Stomach smooth muscle (tissue), 2 donors: ENCODE data around the gene PRCC.

ENCODE experiments used
- H3K27ac ChIP-seq: one replicate; pipeline ENCODE4 v1.7.0; 2013; ENCODE audit warnings: mild to moderate bottlenecking, low read length, inconsistent platforms
- H3K27me3 ChIP-seq, 2 donors: one replicate each; pipeline ENCODE4 v1.7.0; 2013; ENCODE audit warnings: low read length in 2 of 2; ENCODE audit not compliant: insufficient read depth in 2 of 2, control insufficient read depth in 1 of 2
- H3K36me3 ChIP-seq, 2 donors: one replicate each; pipeline ENCODE4 v1.7.0; 2013; ENCODE audit warnings: low read length in 2 of 2; ENCODE audit not compliant: control insufficient read depth in 2 of 2, insufficient read depth in 2 of 2
- H3K4me1 ChIP-seq: one replicate; pipeline ENCODE4 v1.7.0; 2013; ENCODE audit warnings: low read length; ENCODE audit not compliant: control insufficient read depth, insufficient read depth
- H3K4me3 ChIP-seq, 2 donors: one replicate each; pipeline ENCODE4 v1.7.0; 2013; ENCODE audit warnings: low read length in 2 of 2
- H3K9ac ChIP-seq, 2 donors: one replicate each; pipeline ENCODE4 v1.7.0; 2013; ENCODE audit warnings: low read length in 2 of 2, mild to moderate bottlenecking in 1 of 2
- H3K9me3 ChIP-seq, 2 donors: one replicate each; pipeline ENCODE4 v1.7.0; 2013; ENCODE audit warnings: low read length in 2 of 2; ENCODE audit not compliant: control insufficient read depth in 2 of 2
- donor health status: healthy.
- donor health status: Pancreatic carcinoma.

The PRCC gene, protein sequence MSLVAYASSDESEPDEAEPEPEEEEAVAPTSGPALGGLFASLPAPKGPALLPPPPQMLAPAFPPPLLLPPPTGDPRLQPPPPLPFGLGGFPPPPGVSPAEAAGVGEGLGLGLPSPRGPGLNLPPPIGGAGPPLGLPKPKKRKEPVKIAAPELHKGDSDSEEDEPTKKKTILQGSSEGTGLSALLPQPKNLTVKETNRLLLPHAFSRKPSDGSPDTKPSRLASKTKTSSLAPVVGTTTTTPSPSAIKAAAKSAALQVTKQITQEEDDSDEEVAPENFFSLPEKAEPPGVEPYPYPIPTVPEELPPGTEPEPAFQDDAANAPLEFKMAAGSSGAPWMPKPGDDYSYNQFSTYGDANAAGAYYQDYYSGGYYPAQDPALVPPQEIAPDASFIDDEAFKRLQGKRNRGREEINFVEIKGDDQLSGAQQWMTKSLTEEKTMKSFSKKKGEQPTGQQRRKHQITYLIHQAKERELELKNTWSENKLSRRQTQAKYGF

DNA sequence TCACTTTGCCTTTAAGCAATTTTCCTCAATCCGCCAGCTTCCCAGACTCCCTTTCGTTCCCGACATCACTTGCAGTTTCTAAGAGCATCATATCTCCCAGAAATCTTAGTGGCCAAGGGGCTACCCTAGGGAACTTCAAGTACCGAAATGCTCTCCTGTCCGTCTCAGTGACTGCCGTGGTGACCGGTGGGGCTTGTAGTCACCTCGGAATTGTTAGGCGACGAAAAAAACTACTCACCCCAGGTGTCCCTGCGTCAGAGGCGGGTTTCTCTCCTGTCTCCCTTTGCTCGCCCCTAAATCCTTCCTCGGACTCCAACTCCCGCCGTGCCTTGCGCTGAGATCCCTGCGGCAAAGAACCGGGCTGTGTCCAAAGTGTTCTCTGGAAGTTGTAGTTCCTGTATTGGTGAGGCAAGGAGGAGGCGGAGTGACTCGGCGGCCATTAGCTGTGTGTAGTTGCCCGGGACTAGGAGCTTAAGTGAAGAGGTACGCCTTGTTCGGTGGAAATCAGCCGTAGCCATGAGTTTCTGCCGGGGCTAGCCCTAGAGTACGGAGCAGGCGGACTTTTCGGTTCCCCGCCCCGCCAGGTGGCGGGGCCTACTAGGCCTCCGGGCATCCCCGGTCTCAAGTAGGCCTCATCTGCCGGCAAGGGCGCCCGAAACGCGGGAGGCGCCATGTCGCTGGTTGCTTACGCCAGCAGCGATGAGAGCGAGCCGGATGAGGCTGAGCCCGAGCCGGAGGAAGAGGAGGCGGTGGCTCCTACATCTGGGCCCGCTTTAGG lies at the start of gene PRCC:
Gene PRCC, plus strand, starts transcription at position 435 of the 778 bp plus-strand sequence. Its CDS starts 237 bp downstream, at position 672.
- peaks cover 39% of the 10 kb centered on the region for H3K4me1 ChIP-seq
- no peaks in the 10 kb centered on the region for H3K27me3 ChIP-seq
- H3K27ac ChIP-seq: peak within 1 kb of the TSS; percentile 95
- peak within 1 kb of the TSS; percentile 97 for H3K4me3 ChIP-seq
- peak within 1 kb of the TSS; percentile 99 for H3K9ac ChIP-seq
- no peaks in the 10 kb centered on the region for H3K9me3 ChIP-seq
- H3K36me3 ChIP-seq: peaks cover 4 to 7% of the 10 kb centered on the region in 2 donors

DNA sequence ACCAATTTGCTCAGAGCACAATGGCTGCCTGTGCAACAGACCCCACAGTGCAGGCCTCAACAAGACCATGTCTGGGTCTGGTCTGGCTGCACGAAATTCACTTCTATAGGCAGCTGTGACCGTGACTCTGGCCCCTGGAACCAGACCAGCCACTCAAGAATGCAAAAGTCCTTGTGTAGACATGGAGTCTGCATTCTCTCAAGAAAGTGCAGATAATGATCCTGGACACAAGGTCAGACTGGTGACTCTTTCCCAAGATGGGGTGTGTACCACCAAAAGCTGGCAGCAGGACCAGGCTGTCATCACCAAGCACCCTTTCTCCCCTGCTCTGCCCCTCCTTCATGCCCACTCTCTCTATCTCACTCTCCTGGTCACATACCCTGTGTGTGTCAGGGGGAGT lies 46.2 kb upstream of the PRCC start:
- Histone ChIP-seq H3K9ac (no peak overlapping the region), H3K36me3 (peaks cover 27 to 28% of the 10 kb centered on the region in 2 donors), H3K9me3 (no peaks in the 10 kb centered on the region), H3K4me3 (no peak overlapping the region), H3K27ac (no peak overlapping the region), H3K27me3 (no peaks in the 10 kb centered on the region), H3K4me1 (peaks cover 17% of the 10 kb centered on the region)

DNA sequence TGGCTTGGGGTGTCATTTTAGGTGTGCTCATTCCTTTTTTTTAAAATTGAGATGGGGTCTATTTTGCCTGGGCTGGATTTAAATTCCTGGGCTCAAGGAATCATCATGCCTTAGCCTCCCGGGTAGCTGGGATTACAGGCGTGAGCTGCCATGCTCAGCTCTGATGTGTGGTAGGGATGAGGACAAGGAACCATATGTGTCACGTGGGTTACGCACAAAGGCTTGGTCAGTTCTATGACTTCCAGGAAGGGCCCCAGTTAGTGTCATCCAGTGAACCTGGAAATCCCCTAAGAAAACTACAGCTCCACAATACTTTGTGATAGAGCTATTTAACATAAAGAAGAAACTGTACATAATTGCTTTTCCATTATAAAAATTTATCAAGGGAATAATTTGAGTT lies 45.8 kb upstream of the PRCC start:
- Histone ChIP-seq H3K9ac (no peak overlapping the region), H3K9me3 (no peaks in the 10 kb centered on the region), H3K4me3 (no peak overlapping the region), H3K36me3 (peaks cover 27 to 28% of the 10 kb centered on the region in 2 donors), H3K27ac (no peak overlapping the region), H3K27me3 (no peaks in the 10 kb centered on the region), H3K4me1 (peaks cover 21% of the 10 kb centered on the region)

DNA sequence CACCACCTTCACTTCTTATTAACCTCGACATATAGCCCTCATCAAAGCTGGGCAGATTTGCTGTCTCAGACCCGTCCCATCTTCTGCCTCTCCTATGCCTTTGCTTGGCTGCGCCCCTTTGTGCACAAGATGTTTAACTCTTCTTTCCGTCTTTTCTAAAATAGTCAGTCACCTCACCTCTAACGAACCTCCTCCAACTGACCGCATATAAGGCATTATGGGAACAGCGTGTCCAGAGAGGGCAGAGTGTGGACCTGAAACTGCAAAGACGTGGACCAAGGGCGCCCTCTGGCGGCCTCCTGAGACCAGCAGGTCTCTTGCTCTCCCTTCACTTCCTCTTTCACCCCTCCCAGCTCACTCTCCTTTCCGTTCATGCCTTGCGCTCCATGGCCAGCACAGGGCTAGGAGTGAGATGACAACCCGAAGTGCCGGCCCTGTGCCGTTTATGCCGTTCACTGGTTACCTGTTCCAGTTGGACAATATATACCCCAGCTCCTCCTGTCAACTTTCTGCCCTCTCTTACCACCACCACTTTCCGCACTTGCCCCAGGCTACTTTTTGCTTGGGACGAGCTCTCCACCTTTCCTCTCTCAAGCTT lies 41.6 kb upstream of the PRCC start:
- peak overlapping the region; percentile 76 to 99 for H3K4me3 ChIP-seq
- H3K9ac ChIP-seq: peak overlapping the region; percentile 48 to 60

DNA sequence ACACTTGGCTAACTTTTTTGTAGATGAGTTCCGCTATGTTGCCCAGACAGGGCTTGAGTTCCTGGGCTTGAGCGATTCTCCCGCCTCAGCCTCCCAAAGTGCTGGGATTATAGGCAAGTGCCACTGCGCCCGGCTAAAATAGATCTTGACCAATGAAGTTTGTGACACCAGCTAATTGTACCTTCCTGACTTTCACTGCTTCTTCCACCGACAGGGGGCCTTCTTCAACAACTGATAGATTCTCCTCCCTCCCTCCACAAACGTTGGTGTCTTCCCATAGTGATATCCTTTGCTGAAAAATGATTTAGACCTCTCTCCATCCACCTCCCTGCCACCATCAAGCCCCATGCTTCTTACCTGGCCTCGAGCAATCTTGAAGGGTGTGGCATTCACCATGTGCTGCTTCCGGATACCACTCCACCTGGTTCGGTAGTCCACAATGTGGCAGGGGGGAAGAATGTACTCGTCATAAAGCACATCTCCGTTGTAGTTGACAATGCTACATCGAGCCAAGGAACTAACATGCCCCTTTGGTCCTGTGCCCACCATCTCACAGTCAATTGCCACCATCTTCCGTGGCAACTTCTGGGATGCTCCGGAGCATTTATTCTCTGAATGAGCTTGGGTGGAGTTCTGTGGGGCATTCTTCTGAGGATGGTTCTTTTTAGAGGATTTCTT lies 40.6 kb upstream of the PRCC start:
- Histone ChIP-seq H3K4me3 (peak overlapping the region; percentile 76 to 99), H3K4me1 (peaks cover 39% of the 10 kb centered on the region), H3K27ac (no peak overlapping the region), H3K9me3 (no peaks in the 10 kb centered on the region), H3K36me3 (peaks cover 19 to 23% of the 10 kb centered on the region in 2 donors), H3K9ac (peak overlapping the region; percentile 29 to 48), H3K27me3 (no peaks in the 10 kb centered on the region)

More for the DNA sequence above, 41.6 kb upstream of the PRCC start:
- H3K36me3 ChIP-seq: peaks cover 27 to 32% of the 10 kb centered on the region in 2 donors
- peaks cover 39% of the 10 kb centered on the region for H3K4me1 ChIP-seq
- H3K9me3 ChIP-seq: no peaks in the 10 kb centered on the region
- no peaks in the 10 kb centered on the region for H3K27me3 ChIP-seq
- H3K27ac ChIP-seq: no peak overlapping the region

DNA sequence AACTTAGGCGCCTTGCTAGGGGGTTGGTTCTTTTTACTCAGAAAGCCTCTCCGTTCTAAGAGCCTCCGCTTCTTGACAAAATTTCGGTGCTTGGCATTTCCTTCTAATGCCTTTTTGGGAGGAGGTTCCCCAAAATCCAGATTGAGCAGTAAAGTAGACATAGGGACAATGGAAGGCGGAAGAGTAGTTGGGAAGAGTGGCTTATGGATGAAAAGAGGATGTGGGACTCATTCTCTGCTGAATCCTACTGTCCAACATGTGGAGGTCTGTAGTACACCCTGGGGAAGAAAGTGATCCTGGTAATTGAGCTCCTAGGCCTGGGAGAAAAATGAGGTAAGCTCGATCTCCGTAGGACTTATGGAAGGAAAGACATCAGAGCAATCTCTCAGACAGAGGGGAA lies 39.8 kb upstream of the PRCC start:
- Histone ChIP-seq H3K4me1 (peaks cover 39% of the 10 kb centered on the region), H3K9ac (peak overlapping the region; percentile 71 to 94), H3K9me3 (no peaks in the 10 kb centered on the region), H3K27me3 (no peaks in the 10 kb centered on the region), H3K4me3 (peak overlapping the region; percentile 76 to 99), H3K36me3 (peaks cover 23 to 24% of the 10 kb centered on the region in 2 donors), H3K27ac (peak overlapping the region; percentile 86)

DNA sequence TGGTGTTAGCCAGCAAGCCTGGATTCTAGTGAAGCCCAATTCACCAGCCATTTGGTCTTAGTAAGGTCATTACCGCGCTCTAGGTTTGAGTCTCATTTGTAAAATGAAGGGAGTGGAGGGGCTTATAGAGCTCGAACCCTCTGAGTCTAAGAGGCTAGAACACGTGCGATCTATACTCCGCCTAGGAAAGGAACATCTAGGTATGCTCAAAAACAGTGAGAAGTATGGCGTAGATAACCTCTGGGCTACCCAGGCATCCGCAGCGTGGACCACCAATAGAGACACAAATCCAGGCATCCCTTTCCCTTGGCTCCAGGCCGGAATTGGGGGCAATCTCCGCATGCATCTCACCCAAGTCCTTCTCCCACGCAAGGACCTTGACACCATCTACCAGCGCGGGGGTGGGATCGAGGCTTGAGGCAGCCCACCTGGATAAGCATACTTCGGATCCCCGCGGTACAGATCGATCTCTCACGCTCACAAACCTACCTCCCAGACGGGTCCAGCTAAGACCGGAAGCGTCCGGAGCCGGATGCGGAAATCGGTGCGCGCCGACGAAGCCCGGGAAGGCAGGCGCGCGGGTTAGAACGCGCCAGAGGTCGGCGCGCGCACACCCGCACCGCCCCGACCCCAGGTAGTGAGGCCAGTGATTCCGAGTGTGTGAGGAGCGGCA lies 39.3 kb upstream of the PRCC start, which contains the start of gene METTL25B:
Gene METTL25B, plus strand, starts transcription at position 544 of the 673 bp plus-strand sequence. CDS start 636 bp downstream, outside the sequence.
- peaks cover 39% of the 10 kb centered on the region for H3K4me1 ChIP-seq
- H3K36me3 ChIP-seq: peaks cover 21 to 25% of the 10 kb centered on the region in 2 donors
- peak within 1 kb of the TSS; percentile 99 for H3K27ac ChIP-seq
- no peaks in the 10 kb centered on the region for H3K27me3 ChIP-seq
- H3K9me3 ChIP-seq: no peaks in the 10 kb centered on the region
- peak within 1 kb of the TSS; percentile 88 to 99 for H3K4me3 ChIP-seq
- H3K9ac ChIP-seq: peak within 1 kb of the TSS; percentile 96 to 99

DNA sequence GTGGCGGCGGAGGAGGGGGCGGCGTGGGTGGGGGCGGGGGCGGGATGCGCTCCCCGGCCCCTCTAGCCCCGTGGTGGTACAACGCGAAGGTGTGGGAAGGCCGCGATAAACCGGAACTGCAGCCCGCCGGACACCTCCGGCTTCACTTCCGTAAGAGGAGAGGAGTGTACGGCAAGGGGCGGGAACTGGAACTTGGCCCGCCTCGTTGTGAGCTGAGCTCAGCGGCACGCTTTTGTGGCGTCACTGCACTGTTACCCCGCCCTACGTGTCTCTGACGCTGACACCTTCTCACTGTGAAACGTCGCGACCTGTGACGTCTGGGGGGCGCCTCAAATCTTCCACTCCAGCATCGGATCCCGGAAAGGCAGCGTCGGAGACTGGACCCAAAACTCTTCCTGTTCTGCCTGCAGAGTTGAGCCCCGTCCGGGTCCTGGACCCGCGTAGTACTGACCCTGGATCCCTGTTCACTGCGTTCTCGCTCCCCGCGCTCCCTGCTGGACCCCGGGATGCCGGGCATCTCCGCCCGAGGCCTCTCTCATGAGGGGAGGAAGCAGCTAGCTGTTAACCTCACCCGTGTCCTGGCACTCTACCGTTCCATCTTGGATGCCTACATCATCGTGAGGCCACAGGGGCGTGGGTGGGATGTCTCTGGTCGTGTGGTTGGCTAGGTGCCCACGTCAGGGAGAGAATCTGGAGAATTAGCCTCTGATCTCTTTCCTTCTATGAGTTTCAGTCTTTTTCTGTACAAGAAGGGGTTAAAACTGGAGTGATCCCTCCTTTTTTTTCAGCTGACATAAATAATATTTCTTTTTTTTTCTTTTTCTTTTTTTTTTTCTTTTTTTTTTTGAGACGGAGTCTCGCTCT lies 38.5 kb upstream of the PRCC start, which contains the start of gene ISG20L2:
Gene ISG20L2, minus strand, starts transcription at position 168 of the 864 bp plus-strand sequence. CDS start 1,114 bp downstream, outside the sequence.
- Histone ChIP-seq H3K27ac (peak within 1 kb of the TSS; percentile 99), H3K36me3 (peaks cover 17 to 25% of the 10 kb centered on the region in 2 donors), H3K9me3 (no peaks in the 10 kb centered on the region), H3K4me3 (peak within 1 kb of the TSS; percentile 88 to 99), H3K9ac (peak within 1 kb of the TSS; percentile 96 to 99), H3K4me1 (peaks cover 39% of the 10 kb centered on the region), H3K27me3 (no peaks in the 10 kb centered on the region)

DNA sequence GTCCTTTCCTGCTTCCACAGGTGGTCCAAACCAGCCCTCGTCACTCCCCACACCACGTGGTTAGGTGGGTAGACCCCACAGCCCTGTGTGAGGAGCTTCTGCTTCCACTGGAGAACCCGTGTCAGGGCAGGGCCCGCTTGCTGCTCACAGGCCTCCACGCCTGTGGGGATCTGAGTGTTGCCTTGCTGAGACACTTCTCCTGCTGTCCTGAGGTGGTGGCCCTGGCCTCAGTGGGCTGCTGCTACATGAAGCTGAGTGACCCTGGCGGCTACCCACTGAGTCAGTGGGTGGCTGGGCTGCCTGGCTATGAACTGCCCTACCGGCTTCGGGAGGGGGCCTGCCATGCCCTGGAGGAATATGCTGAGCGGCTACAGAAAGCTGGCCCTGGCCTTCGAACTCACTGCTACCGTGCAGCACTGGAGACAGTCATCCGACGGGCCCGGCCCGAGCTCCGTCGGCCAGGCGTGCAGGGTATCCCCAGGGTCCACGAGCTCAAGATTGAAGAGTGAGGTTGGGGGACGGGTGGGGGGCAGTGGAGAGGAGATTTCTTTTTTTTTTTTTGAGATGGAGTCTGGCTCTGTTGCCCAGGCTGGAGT lies 33.2 kb upstream of the PRCC start:
- no peaks in the 10 kb centered on the region for H3K9me3 ChIP-seq
- no peak overlapping the region for H3K9ac ChIP-seq
- H3K27ac ChIP-seq: no peak overlapping the region
- no peaks in the 10 kb centered on the region for H3K27me3 ChIP-seq
- H3K36me3 ChIP-seq: peaks cover 24 to 33% of the 10 kb centered on the region in 2 donors
- peaks cover 1% of the 10 kb centered on the region for H3K4me1 ChIP-seq
- no peak overlapping the region for H3K4me3 ChIP-seq
